ENCODE data around the gene DPH6.
"Not testable (repeated sequence)": the region's sequence is repeated elsewhere in the genome, so short reads cannot be mapped to it uniquely, and the experiment has no call there.

Gene DPH6

DNA sequence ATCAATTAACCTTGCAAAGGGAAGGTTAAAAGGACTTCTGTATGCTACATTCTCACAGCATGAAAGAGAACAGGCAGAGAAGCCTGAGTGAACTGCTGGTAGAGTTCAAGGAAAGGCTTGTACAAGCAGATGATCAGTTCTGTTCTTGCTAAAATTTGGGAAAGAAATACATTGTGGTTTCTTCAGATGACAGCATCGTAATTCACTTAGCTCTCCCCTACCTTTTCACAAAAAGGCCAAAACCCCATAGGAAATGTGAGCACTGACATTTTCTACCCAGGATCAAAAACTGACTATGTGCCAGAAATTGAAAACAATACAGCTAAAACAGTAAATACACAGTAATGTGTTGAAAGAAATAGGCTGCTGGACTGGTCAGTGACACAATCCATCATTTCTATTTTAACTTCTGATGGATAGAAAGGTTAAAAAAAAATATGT, 216.4 kb downstream of the DPH6 start:
- DNase-seq (ENCODE audit: low read depth) = peak; percentile 27

DNA sequence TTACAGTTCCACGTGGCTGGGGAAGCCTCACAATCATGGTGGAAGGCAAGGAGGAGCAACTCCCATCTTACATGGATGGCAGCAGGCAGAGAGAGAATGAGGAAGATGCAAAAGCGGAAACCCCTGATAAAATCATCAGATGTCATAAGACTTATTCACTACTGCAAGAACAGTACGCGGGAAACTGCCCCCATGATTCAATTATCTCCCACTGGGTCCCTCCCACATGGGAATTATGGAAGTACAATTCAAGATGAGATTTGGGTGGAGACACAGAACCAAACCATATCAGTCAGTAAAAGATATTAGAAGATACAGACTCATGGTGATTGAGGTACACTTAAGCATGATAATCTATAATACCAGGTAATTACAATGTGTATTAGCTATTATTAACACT, 217.1 kb downstream of the DPH6 start:
- not testable (repeated sequence) for DNase-seq (ENCODE audit: low read depth)

GRCh38 chr15:35327789-35328188, 218.2 kb downstream of the DPH6 start:
- DNase-seq (ENCODE audit: low read depth) = no peak

GRCh38 chr15:35325374-35325941, 220.5 kb downstream of the DPH6 start:
- no peak for DNase-seq (ENCODE audit: low read depth)

GRCh38 chr15:35323141-35323540, 222.8 kb downstream of the DPH6 start:
- DNase-seq (ENCODE audit: low read depth) = no peak

DNA sequence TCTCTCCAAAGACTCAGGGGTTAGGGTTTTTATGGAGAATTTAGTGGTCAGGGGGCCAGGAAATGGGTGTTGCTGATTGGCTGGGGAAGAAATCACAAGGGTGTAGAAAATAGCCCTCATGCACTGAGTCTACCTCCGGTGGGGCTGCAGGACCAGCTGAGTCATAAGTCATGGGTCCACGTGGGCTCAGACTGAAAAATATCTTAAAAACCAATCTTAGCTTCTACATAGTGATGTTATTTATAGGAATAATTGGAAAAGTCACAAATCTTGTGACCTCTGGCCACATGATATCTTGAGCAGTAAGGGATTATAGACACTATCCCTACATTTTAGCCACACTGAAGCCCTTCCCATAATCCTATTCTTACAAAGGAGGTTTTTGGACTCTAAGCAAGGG, 224.0 kb downstream of the DPH6 start:
- DNase-seq (ENCODE audit: low read depth) = no peak

DNA sequence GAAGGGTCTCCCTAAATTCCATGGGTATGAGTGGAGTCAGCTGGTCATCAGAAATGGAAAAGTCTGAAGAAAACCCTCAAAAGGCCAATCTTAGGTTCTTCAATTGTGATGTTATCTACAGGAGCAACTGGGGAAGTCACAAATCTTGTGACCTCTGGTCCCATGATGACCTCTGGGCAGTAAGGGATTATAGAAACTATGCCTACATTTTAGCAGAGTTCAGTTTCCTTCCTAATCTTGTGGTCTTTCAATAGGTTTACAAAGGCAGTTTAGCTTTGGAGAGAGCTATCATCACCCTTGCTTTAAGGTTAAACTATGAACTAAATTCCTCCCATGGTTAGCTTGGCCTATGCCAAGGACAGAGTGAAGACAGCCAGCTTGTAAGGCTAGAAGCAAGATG, 225.1 kb downstream of the DPH6 start:
- no peak for DNase-seq (ENCODE audit: low read depth)
